HG03097 (cell line): ENCODE data around the gene CFTR.
"Not testable (repeated sequence)": the region's sequence is repeated elsewhere in the genome, so short reads cannot be mapped to it uniquely, and the experiment has no call there.

Source experiments
- ATAC-seq: cut with Tn5 transposase; IDR thresholded peaks from one replicate; pipeline ENCODE4 v1.9.1; 2021; ENCODE audit not compliant: unreplicated experiment, low FRiP score

Gene CFTR

DNA sequence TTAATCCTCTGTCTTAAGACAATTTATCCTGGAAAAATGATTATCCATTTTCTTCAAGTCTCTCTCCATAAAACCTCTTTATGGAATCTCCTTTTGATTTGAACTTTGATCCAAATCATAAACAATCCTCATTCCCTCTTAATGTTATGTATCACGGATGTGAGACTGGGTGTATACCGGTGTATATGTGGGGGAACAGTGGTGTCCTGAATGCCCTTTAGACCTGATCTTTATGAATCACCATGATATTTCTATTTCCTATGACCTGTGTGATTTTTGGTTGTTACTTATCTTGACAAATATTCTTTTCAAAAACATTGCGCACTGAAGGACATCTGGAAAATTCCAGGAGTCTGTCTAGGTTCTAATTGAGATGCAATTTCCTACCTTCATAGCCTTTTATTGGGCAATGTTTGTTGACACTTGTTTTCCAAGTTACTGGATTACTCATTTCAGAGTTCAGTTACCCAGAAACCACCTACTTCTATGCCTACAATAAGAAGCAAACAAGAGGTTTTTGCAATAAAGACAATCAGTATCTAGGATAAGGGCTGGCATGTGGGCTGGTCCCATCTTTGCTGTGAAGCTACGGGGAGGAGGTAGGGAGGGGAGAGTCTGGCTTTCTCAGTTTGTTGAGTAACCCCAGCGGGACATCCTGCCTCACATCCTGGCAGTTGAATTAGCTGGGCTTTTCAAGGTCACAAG lies 203.0 kb downstream of the CFTR start:
- ATAC-seq: no peak

DNA sequence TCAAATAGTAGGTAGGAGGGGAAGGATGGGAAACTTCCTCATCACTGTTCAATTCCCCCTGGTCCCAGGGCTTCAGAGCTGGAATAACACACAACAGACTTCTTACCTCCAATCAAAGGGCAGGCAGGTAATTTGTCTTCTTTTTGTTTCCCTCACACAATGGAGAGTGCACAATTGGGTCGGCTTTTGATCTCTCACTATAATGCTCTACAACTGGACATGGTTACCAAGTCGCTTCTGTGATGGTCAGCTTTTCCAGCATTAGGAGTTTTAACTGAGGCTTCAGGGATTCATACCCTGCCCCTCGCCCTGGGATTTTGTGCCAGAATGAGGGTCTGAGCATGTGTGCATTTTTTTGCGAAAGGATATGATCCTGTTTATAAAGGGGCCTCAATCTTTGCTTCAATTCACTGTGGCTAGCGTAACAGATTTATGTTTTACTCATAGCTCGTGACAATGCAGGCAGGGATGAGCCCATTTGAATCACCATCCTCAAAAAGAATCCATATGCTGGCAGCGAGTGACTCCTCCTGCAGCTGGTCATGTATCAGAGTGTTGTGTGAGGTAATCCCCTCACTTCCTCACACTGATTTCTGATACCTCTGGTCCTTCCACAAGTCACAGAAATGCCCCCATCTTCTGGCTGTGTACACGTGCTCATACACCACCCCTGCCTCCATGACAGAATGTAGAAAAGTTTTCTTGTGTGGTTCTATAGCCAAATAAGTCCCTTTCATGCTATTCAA lies 203.8 kb downstream of the CFTR start:
- no peak for ATAC-seq

DNA sequence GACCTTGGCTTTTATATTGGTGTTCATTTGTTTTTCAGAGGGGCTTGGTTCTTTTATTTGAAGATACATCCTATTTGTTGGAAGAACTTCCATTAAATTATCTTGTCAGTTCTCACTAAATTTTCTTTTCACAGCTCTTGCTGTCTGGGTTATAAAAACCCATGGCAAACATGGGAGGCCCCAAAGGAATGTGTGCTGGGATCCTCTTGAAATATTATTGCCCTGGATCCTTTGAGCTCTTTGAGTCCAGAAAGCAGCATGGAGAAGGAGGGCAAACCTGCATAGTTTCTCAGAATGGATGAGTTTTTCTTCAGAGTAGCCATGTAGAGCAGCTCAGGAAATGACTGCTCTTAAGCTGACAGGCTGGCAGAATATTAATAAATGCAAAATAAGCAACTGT lies 206.0 kb downstream of the CFTR start:
- ATAC-seq: no peak

DNA sequence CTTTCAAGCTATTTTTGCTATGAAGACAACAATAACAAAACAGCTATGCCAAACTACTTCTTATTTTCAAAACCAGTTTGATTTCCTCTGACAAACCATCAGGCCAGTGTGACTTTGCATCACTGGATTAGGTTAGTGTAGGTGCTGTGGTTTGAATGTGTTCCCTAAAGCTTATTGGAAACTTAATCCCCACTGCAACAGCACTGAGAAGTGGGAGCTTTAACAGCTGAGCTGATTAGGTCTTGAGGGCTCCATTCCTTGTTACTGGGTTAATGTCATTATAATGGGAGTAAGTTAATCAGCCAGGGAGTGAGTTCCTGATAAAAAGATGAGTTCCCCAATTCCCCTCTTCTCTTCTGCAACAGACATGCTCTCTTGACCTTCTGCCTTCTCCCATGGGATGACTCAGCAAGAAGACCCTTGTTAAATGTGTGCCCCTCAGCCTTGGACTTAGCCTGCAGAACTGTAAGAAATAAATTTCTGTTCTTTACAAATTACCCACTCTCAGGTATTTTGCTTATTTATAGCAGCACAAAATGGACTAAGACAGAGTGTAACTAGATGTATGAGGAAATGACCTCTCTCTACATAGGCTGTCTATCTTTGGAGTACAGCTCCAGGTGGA lies 206.6 kb downstream of the CFTR start:
- no peak for ATAC-seq

DNA sequence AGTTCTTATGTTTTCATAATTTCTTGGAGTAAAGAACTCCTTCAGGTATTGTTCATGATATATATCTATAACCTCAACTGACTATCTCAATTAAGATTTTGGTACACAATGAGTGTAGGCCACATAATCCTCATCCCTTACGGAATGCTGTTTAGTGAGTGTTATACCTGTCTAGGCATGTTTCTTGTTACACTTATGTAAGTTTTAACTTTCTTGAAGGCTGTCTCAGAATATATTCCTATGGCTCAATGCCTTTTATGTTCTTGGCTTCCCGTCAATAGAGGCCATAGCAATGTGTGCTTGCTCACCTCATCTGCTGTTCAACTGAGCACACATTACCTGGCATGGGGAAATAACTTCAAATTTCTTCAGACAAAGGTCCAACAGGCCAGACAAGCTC lies 208.3 kb downstream of the CFTR start:
- ATAC-seq: no peak

DNA sequence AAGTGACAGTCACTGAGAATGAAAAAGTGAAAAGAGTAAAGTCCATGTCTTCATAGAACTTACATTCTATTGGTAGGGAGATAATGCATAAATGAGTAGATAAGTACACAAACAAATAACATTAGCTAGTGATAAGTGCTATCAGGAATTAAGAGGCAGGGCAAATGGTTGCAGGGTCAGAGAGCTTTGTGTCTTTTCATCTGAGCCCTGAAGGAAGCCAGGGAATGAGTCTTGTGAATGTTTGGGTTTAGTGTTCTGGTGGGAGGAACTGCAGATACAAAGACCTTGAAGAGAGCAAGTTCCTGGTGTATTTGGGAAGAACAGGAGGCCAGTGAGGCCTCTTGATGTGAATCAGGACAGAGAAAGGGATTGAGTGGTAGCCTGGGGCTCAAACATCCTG lies 209.6 kb downstream of the CFTR start:
- ATAC-seq: no peak

DNA sequence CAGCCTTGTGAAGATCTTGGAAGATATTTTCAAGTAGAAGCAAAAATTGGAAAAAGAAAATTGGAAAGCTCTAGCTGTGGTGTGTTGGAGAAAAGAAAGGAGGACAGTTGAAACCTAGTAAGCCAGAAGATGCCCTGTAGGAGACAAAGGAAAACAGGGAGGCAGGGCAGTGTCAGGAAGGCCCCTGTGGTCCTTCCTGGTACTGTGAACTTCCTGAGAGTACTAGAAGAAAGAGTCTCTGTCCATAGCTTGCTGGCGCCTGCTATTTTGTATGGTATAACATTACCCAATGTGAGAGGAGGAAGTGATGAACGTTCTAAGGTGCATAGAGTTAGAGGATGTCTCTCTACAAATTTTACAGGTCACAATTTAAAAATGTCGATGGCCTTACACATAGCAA lies 210.3 kb downstream of the CFTR start:
- no peak for ATAC-seq

DNA sequence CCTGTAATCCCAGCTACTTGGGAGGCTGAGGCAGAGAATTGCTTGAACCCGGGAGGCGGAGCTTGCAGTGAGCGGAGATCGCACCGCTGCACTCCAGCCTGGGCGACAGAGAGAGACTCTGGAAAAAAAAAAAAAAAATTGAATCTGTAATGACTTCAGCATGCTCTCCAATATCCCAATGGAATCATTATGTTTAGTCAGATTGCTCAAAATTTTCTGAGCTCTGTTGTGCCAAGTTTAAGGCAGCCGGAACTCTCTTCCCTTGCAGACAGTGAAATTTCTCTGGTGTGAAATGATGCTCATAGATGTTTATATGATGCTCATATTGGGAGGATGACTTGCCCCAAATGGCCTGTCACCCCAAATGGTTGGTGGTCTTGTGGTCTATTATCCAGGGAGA lies 212.5 kb downstream of the CFTR start:
- ATAC-seq: no peak

DNA sequence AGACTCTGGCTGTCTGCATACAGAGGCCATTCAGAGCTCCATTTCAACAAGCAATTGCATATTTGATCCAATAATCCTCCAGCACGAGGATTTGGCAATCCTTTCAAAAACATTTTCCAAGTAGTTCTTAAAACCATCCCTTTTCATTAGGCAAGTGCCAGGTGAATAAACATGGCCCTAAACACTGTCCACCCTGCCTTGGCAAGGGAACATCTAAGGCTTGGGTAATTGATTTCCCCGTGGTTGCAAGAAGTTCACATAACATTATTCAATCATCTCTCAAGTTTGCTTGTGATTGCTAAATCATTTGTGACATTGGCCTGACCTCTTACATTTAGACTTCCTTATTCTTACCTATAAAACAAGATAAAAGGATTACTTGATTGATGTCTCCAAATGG lies 218.2 kb downstream of the CFTR start:
- ATAC-seq: no peak

DNA sequence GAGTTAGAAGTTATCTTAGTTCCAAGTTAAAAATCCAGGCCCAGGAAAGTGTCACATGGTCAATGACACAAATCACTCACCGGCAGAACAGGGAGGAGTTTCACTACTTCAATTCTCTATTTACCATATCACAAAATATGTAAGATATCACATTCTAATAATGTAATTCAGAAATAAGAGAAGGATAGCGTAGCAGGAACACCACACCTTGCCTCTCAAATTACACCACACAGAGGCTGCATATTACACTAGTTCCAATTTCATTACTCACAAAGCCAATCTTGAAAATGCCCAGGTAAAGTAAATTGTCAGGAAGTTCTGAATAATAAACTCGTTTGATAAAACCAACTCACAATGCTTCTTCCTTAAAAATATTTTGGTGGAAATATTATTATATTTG lies 224.2 kb downstream of the CFTR start:
- ATAC-seq: no peak

DNA sequence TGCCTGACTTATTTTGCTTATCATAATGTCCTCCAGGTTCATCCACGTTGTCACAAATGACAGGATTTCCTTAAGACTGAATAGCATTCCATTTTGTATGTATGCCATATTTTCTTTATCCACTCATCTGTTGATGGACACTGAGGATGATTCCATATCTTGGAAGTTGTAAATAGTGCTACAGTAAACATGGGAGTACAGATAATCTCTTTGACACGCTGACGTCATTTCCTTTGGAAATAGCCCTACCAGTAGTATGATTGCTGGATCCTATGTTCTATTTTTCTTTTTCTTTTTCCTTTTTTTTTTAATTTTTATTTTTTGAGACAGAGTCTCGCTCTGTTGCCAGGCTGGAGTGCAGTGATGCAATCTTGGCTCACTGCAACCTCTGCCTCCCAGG lies 225.8 kb downstream of the CFTR start:
- ATAC-seq: no peak

DNA sequence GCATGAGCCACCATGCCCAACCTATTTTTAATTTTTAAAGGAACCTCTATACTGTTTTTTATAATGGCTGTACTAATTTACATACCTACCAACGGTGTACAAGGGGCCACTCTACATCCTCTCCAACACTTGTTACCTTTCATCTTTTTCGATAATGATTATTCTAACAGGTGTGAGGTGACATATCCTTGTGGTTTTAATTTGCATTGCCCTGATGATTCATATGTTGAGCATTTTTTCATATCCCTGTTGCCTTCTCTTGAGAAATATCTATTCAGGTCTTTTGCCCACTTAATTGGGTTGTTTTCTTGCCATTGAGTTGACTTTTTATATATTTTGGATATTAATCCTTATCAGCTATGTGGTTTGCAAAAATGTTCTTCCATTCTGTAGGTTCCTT lies 226.4 kb downstream of the CFTR start:
- peak; percentile 70 for ATAC-seq

DNA sequence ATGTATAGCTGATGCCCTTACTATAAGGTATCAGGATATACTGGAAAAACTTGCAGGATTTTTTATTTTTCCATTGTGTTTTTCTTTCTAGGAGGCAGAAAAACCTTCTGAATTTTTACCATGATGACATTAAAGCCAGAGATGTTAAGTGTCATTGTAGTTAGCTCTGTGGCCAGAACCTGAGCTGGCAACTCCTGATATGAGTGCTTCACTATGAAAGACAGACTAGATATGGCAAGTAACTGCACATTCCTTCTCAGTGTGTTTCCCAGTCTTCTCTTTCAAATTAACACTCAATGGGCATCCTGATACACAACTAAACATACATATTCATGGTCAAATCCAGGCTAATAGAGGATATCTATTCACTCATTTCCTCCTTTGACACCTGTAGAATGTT lies 227.3 kb downstream of the CFTR start:
- no peak for ATAC-seq

DNA sequence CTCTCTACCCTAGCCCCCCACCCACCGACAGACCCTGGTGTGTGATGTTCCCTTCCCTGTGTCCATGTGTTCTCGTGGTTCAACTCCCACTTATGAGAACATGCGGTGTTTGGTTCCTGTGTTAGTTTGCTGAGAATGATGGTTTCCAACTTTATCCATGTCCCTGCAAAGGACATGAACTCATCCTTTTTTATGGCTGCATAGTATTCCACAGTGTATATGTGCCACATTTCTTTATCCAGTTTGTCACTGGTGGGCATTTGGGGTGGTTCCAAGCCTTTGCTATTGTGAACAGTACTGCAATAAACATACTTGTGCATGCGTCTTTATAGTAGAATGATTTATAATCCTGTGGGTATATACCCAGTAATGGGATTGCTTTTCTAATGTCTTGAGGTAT lies 228.3 kb downstream of the CFTR start:
- ATAC-seq: not testable (repeated sequence)

DNA sequence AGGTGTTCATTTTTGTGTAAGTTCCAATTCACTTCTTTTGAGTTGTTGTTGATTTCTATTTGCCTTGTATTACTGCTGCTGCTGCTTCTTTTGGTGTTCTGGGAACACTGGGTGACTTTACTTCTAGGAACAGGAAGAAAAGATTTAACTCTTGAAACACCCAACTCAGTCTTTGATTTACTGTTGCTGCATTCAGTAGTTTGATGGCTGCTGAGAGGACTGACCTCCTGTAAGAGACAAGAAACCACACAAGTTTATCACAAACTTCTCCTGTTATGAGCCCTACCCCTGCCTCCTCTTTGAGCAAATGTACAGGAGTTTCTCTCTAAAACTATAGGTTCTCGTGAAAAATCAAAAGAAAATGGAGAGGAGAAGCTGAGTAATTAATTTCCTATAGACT lies 231.7 kb downstream of the CFTR start:
- ATAC-seq: no peak

DNA sequence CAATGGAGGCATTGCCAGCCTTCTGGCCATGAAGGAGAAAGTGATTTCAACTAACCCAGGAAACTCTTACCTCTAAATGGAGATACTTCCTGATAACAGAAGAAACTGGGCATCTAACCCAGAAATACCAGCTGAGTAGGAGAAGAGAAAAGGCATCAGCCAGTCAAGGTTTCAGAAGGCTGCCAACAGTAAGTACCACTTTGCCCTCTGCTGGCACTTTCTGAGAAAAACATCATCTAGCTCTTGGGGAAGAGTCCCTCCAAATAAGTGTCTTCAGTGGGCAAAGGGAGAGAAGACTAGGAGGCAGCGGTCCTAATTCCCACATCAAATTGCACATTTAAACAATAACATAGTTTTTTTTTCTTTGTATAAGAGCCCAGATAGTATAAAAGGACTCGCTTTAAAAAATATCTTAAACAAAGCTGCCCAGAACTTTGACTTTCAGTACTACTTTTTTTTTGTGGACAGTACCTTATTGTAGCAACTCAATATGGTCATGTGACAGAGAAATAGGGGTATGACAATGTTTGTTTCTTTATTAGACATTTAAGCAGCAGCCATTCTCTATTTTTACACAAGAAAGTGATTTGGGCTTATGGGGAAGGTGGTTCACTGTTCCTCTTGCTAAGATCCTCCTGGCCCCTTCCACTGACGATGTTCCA lies 236.1 kb downstream of the CFTR start:
- peak; percentile 69 for ATAC-seq

DNA sequence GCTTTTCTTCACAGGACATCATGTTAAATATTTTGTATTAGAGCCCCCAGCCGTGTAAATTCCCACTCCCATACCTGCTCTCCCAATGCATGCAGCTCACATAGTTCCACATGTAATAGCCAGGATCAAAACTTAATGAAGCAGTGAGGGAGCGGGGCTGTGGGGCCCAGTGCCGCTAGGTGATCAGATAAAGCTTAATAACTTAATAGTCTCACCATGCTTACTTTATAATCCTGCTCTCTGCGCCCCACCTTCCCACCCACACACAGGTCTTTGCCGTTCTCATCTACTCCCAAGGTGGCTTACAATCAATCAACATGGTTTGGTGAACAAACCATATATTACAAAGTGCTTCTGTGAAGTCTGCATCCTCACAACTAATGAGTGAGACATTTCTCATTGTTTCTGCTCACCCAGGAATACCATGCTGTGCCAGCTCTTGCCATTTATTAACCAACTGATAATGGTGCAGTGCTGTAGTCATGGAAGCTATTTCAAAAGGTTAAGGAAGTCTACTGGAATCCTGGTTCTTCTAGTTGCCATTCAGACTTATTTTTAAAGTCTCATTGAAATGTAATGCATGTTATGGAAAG lies 237.0 kb downstream of the CFTR start:
- ATAC-seq: no peak

DNA sequence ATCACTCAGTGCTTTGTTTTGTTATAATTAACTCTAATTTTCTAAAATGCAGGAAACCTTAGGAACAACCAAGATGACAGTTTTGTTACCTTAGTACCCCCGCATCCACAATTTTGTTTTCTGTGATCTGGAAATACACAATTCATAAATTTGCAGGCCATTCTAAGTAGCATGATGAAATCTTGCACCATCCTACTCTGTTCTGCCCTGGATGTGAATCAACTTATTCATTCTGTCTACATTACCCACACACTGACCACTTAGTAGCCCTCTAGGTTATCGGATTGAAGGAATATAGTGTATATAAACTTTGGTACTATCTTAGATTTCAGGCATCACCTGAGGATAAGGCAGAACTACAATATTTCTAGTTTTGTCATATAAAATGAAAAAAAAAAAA lies 237.5 kb downstream of the CFTR start:
- no peak for ATAC-seq
